ENCODE data around the gene SESN1. TPM values are rescaled to one million over a fixed set of nuclear protein-coding genes. Genes with fewer than 3 reads are reported as not detected.

SESN1 gene
- polyA plus RNA-seq (2011; rRNA removed): 12.2 and 13.9 TPM in 2 replicates
- 1.8 and 2.5 TPM in 2 replicates for polyA plus RNA-seq (2012; cell fraction: cytosol; rRNA removed)
- 1.8 and 3.6 TPM in 2 replicates for polyA plus RNA-seq (2012; cell fraction: nucleus; rRNA removed)
- polyA plus RNA-seq (2017; fragmentation: RNase III; extraction: RNeasy Plus Mini Kit Qiagen cat#74134 plus additional on column Dnase treatment): 7.8 to 8.7 TPM (median 7.9 TPM) in 3 replicates
- 8.9 and 11.6 TPM in 2 replicates for polyA minus RNA-seq (2011; rRNA and poly(A)+ RNA removed)

- Histone ChIP-seq H3K4me3 (peak within 1 kb of the TSS; percentile 71), H3K27ac (peak within 1 kb of the TSS; percentile 88 to 89), H3K4me2 (peak within 1 kb of the TSS; percentile 95), H3K4me1 (peaks cover 22% of the 10 kb centered on the region), H3K9me3 (no peaks in the 10 kb centered on the region)
- ATAC-seq (peak; percentile 92 to 93), FAIRE-seq (no peak), DNase-seq (ENCODE audit: low read depth in 1 of 2, low spot score in 1 of 2) (peak; percentile 76 to 96)
- WGBS (ENCODE audit: missing lambda C conversion rate): 0% methylated on average over 4 of the region's 62 CpGs
- ChIA-PET POLR2A (interaction anchor here (0.5 to 2.3 kb wide), 17 partner anchors 9 to 1721 kb away, joined by 3 to 17 read pairs (median 5); partner anchors contain the start of genes ARMC2, CD164, CDK19 and FOXO3), CTCF (interaction anchor here (1.2 kb wide), 1 partner anchor 93 kb away, joined by 3 read pairs; no protein-coding TSS in a partner anchor)
- TF ChIP-seq EHMT2 (IDR thresholded peaks at IDR 0.05; ENCODE audit: low read depth) (no peak), BCL3 (IDR thresholded peaks at IDR 0.05) (peak; percentile 80; the same call in 2 of the 3 replicates), CEBPB (IDR thresholded peaks at IDR 0.05) (no peak), ZSCAN20 (CRISPR knock-in tag; IDR thresholded peaks at IDR 0.05) (no peak), CHD2 (IDR thresholded peaks at IDR 0.05; ENCODE audit: low read length, partially characterized antibody) (no peak), HOXA7 (CRISPR knock-in tag; IDR thresholded peaks at IDR 0.05) (no peak), PHF8 (IDR thresholded peaks at IDR 0.05; ENCODE audit: borderline replicate concordance, low read depth) (peak; percentile 90), TP53 (CRISPR knock-in tag; IDR thresholded peaks at IDR 0.05) (0 out of 2 replicates have a peak, but pooled peaks have one; percentile 65), POLR2A (IDR thresholded peaks at IDR 0.05; ENCODE audit: low read length) (peak; percentile 76), GATA3 (IDR thresholded peaks at IDR 0.05; ENCODE audit: borderline replicate concordance) (no peak), JUNB (IDR thresholded peaks at IDR 0.05) (no peak), ATOH8 (CRISPR knock-in tag; IDR thresholded peaks at IDR 0.05; ENCODE audit: low read depth) (no peak), EP300 (IDR thresholded peaks at IDR 0.05) (no peak), MYC (IDR thresholded peaks at IDR 0.05; ENCODE audit: borderline replicate concordance, low read length) (no peak), JUN (IDR thresholded peaks at IDR 0.05) (peak in 1 of 2 experiments; percentile 27; a peak in 1 of 5 replicates), PBX3 (IDR thresholded peaks at IDR 0.05) (no peak), POLR2AphosphoS2 (conservative IDR thresholded peaks at IDR 0.05; ENCODE audit: low read length) (no peak), NPAS2 (CRISPR knock-in tag; IDR thresholded peaks at IDR 0.05; ENCODE audit: borderline replicate concordance) (no peak), KDM1A (IDR thresholded peaks at IDR 0.05; ENCODE audit: low read depth) (no peak), CBX2 (IDR thresholded peaks at IDR 0.05; ENCODE audit: borderline replicate concordance, low read depth) (no peak), NR3C1 (IDR thresholded peaks at IDR 0.05) (no peak), HMGXB4 (CRISPR knock-in tag; IDR thresholded peaks at IDR 0.05; ENCODE audit: borderline replicate concordance) (0 out of 2 replicates have a peak, but pooled peaks have one; percentile 55), SMC3 (IDR thresholded peaks at IDR 0.05) (no peak)
These were observed at the start of gene SESN1 for GRCh38 chr6:109094416-109095035. Gene SESN1 (minus strand): TSS chr6:109094846. CDS start chr6:109094073, 773 bp downstream.
